ENCODE results near the gene LTB. TPM values are rescaled to one million over a fixed set of nuclear protein-coding genes. Genes with fewer than 3 reads are reported as not detected.
A peak's percentile ranks its signal among the peaks of the same experiment; 100 is the strongest.

LTB gene
- total and polyA plus RNA-seq, 9 of the 15 experiments (the other 6 are each of a cell fraction or from before 2014, with no cell fraction given): 0.07 to 0.51 TPM; not detected in 7

- no peak for TF ChIP-seq ZBTB5 (IDR thresholded peaks at IDR 0.05)
- no peak; the same call in 1 of the 2 replicates for TF ChIP-seq XRCC5 (IDR thresholded peaks at IDR 0.05; ENCODE audit: low read depth, low read length)
- no peak for TF ChIP-seq FOXA1 (IDR thresholded peaks at IDR 0.05; ENCODE audit: borderline replicate concordance)
- no peak for TF ChIP-seq GTF3C2 (IDR thresholded peaks at IDR 0.05; ENCODE audit: borderline replicate concordance, extremely low read depth, insufficient read length)
- TF ChIP-seq POLR3A (IDR thresholded peaks at IDR 0.05; ENCODE audit: borderline replicate concordance, extremely low read depth, insufficient read depth, insufficient read length): no peak
- TF ChIP-seq CHD2 (IDR thresholded peaks at IDR 0.05; ENCODE audit: low read depth, low read length): peak; percentile 61
- TF ChIP-seq JUN (IDR thresholded peaks at IDR 0.05; ENCODE audit: borderline replicate concordance, low read depth, low read length): peak; percentile 84
- 0 out of 2 replicates have a peak, but pooled peaks have one; percentile 76 for TF ChIP-seq JUN (CRISPR knock-in tag; IDR thresholded peaks at IDR 0.05; ENCODE audit: borderline replicate concordance)
- TF ChIP-seq COPS2 (conservative IDR thresholded peaks at IDR 0.05): no peak
- peak; percentile 81 for TF ChIP-seq ATF1 (CRISPR knock-in tag; IDR thresholded peaks at IDR 0.05)
- peak; percentile 98 for TF ChIP-seq ATF1 (tag; IDR thresholded peaks at IDR 0.05)
- no peak for TF ChIP-seq ZNF551 (CRISPR knock-in tag; IDR thresholded peaks at IDR 0.05)
- no peak for TF ChIP-seq CBX2 (IDR thresholded peaks at IDR 0.05; ENCODE audit: insufficient read depth, low read length, poor library complexity, severe bottlenecking)
- TF ChIP-seq NFIX (CRISPR knock-in tag; IDR thresholded peaks at IDR 0.05; ENCODE audit: low read depth): peak; percentile 17; the same call in 1 of the 2 replicates
- TF ChIP-seq ZFX (CRISPR knock-in tag; IDR thresholded peaks at IDR 0.05): peak; percentile 75; the same call in 1 of the 2 replicates
- TF ChIP-seq MTA2 (IDR thresholded peaks at IDR 0.05; ENCODE audit: low read depth): no peak
- peak; percentile 67 for TF ChIP-seq SMARCE1 (IDR thresholded peaks at IDR 0.05)
- no peak for TF ChIP-seq CTCFL (IDR thresholded peaks at IDR 0.05; ENCODE audit: borderline replicate concordance, insufficient read depth, low read depth, low read length, poor library complexity, severe bottlenecking)
- no peak for TF ChIP-seq RBM22 (IDR thresholded peaks at IDR 0.05; ENCODE audit: low read depth, low read length, poor library complexity, severe bottlenecking)
- TF ChIP-seq PURB (CRISPR knock-in tag; IDR thresholded peaks at IDR 0.05; ENCODE audit: low read depth): no peak
Measured at GRCh38 chr6:31619805-31620585, 37.8 kb upstream of the LTB start (continued).

Measured in K562 (cell line).